ENCODE measurements around the gene WNK1.
"Not testable (repeated sequence)": the region's sequence is repeated elsewhere in the genome, so short reads cannot be mapped to it uniquely, and the experiment has no call there.

WNK1 gene

DNA sequence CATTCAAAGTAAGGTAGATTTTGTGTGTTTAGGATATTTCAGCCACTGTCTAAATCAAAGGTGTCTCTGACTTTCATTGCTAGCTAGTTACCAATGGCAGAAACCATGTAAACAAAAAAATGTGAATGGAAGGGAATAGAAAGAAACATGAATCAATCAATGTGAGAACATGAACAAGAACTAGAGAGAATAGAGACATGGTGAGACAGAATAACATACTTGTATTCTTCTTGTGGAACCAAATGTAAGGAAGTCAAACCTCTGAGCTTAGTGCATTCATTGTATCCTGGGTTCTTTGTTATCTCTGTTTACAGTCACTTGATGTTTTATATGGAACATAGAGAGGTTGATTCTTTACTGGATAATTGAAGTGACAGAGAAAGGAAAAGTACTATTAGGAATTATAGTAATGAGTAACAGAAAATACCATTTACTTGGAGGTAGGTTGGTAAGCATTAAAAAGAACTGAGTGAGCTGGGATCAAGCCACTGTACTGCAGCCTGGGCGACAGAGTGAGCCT, 2.6 kb upstream of the WNK1 start:
- FAIRE-seq, result peak; percentile 15

DNA sequence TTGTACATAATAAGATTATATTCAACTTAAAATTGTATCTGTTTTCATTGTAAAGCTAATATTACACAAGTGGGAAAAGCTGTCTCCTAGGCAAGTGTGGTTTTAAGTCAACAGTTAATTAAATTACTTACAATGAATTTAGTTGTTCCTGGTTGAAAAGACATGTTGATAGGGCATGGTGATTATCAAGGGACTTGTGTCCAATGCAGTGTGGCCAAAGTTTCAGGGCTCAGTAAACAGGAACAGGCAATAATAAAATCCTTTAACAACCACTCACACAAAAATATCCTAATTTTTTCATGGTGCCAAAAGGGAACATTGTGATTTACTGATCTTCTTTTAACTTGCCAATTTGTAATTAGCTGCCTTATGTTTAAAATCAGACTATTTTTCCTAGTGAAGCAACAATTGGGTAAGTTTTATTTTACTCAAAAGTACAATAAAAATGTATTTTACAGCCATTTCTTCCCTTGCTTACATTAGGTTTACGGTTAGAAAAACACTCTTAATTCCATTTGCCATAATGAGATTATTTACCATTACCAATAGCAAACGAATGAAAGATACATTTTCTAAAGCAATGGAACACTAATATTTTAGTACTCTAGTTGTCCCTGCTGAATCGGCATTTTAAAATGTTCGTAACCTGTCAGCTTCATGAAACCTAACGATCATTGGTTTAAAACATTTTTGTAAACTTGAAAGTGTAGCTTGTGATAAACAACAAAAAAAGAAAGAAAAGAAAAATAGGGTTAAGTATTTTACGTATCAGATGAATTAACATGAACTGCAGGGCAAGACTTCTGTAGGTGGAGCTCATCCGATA, 1.8 kb upstream of the WNK1 start:
- peak; percentile 22 for FAIRE-seq

- FAIRE-seq, result peak; percentile 91
Measured at GRCh38 chr12:751192-751998, 984 bp upstream of the WNK1 start.

- no peak for FAIRE-seq
Measured at GRCh38 chr12:752695-753610, 574 bp downstream of the WNK1 start.

- no peak for FAIRE-seq
Measured at GRCh38 chr12:753611-754472, 1.5 kb downstream of the WNK1 start.

- FAIRE-seq, result no peak
Measured at GRCh38 chr12:754473-754820, 2.1 kb downstream of the WNK1 start.

DNA sequence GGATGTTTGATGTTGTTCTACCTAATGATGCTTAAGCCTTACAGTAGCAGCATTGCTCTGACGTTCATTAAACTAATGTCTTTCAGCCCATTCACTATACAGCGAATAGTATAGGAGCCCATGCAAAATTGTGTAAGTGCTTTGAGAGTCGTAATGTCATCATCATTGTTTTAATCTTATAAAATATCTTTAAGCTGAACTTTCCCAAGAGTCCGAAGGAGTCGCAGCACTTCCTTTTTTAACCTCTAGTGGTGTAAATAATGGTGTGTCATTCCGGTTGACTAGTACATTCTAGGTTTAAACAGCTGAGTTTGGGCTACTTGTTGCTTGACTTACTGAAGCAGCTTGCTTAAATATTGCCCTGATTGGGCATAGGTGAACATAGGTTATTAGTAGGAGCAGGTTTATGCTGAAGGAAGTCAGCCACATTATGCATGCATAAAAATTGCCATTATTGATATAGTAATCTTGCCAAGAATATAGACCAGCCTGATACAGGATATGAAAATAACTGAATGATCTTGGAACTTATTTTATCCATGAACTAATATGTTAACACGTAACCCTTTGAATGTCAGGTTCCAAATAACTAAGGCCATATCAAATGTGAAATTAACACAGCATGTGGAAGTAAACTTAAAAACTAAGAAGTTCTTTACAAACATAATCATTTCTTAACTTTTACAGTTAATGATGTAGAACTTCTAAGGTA, 2.6 kb downstream of the WNK1 start:
- no peak for FAIRE-seq

GRCh38 chr12:759628-760027, 7.2 kb downstream of the WNK1 start:
- FAIRE-seq, result no peak

GRCh38 chr12:761256-761655, 8.9 kb downstream of the WNK1 start:
- FAIRE-seq, result no peak

GRCh38 chr12:765840-766239, 13.5 kb downstream of the WNK1 start:
- FAIRE-seq, result no peak

GRCh38 chr12:768434-768833, 16.1 kb downstream of the WNK1 start:
- FAIRE-seq, result no peak

GRCh38 chr12:770479-770878, 18.1 kb downstream of the WNK1 start:
- peak; percentile 17 for FAIRE-seq

GRCh38 chr12:772056-772697, 19.8 kb downstream of the WNK1 start:
- FAIRE-seq, result no peak

- FAIRE-seq, result no peak
Measured at GRCh38 chr12:774051-774614, 21.8 kb downstream of the WNK1 start.

DNA sequence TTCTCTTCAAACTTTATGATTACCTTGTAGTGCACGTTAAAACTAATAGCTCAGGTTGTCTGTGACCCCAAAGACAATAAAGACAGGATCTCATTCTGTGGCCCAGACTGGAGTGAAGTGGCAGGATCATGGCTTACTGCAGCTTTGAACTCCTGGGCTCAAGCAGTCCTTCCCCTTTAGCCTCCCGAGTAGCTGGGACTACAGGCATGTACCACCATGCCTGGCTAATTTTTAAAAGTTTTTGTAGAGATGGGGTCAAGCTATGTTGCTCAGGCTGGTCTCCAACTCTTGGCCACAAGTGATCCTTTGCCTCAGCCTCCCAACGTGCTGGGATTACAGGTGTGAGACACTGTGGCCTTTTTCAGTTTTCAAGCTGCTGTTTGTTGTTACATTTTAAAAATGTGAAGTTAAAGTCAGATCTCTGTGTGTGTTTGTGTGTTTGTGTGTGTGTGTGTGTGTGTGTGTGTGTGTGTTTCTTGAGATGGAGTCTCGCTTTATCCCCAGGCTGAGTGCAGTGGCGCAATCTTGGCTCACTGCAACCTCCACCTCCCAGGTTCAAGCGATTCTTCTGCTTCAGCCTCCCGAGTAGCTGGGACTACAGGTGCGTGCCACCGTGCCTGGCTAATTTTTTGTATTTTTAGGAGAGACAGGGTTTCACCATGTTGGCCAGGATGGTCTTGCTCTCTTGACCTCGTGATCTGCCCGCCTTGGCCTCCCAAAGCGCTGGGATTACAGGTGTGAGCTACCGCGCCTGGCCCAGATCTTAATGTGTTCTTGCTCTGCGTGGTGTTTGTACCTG, 23.8 kb downstream of the WNK1 start:
- FAIRE-seq, result not testable (repeated sequence)

DNA sequence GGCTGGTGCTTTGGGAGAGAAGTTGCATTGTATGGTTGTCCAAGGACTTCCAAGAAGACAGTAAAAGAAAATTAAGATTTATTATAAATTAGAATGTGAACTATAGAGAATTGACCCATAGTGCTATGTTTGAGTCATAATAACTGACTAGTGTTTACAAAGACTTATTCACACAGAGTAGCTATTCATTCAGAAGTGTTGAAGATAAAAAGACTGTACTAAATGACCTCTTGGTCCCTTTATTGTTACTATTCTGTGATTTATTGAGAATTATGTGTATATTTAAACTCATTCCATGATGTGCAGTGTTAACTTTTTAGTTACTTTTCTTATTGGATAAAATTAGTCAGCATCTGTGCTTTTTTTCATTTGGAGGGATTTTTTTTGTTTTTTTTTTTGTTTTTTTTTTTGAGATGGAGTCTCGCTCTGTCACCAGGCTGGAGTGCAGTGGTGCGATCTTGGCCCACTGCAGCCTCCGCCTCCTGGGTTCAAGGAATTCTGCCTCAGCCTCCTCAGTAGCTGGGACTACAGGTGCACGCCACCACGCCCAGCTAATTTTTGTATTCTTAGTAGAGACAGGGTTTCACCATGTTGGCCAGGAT, 24.5 kb downstream of the WNK1 start:
- FAIRE-seq, result not testable (repeated sequence)

GRCh38 chr12:777550-778047, 25.2 kb downstream of the WNK1 start:
- no peak for FAIRE-seq

DNA sequence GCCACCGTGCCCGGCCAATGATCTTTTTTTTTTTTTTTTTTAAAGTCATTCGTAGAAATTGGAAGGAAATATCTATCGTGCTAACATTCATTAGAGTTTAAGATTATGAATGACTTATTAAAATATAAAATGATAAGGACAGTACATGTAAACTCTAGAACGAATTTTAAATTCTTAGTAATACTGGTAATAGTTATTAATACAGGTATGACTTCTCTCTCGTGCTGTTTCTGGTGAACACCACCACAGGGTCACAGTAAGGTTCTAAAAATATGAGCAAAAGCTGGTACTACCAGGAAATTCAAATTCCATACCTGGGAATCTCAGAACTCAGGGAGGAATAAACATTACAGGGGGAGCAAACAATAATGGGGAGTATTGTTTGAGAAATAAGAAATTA, 26.2 kb downstream of the WNK1 start:
- FAIRE-seq, result no peak

Measured in TTC549 (cell line).